Activated T-helper 1 cell treated with Interleukin-2 at 50 U/mL for 16 hours (primary cell): Measurements from ENCODE around the gene MAP3K1.
"Not testable (repeated sequence)": the region's sequence is repeated elsewhere in the genome, so short reads cannot be mapped to it uniquely, and the experiment has no call there.

Experiments used
- DNase-seq: peaks from one replicate; pipeline ENCODE4 v3.0.0-alpha.2; 2020; ENCODE audit warnings: low read depth

Gene MAP3K1

GRCh38 chr5:56816546-56817081 lies 1.3 kb downstream of the MAP3K1 start:
- peak; percentile 46 for DNase-seq

GRCh38 chr5:56817263-56818014 lies 2.1 kb downstream of the MAP3K1 start:
- DNase-seq = no peak

GRCh38 chr5:56818450-56819037 lies 3.2 kb downstream of the MAP3K1 start:
- no peak for DNase-seq

- no peak for DNase-seq
Observed at GRCh38 chr5:56819060-56819881, 3.9 kb downstream of the MAP3K1 start.

GRCh38 chr5:56821868-56822267 lies 6.5 kb downstream of the MAP3K1 start:
- not testable (repeated sequence) for DNase-seq

GRCh38 chr5:56822981-56823380 lies 7.6 kb downstream of the MAP3K1 start:
- no peak for DNase-seq

GRCh38 chr5:56824019-56824418 lies 8.7 kb downstream of the MAP3K1 start:
- no peak for DNase-seq

GRCh38 chr5:56825222-56825824 lies 10.0 kb downstream of the MAP3K1 start:
- no peak for DNase-seq

- DNase-seq = no peak
Observed at GRCh38 chr5:56827049-56827448, 11.7 kb downstream of the MAP3K1 start.

- no peak for DNase-seq
Observed at GRCh38 chr5:56827924-56828323, 12.6 kb downstream of the MAP3K1 start.

- peak; percentile 37 for DNase-seq
Observed at GRCh38 chr5:56829137-56829908, 14.0 kb downstream of the MAP3K1 start.

- no peak for DNase-seq
Observed at GRCh38 chr5:56831773-56832172, 16.4 kb downstream of the MAP3K1 start.

- DNase-seq = no peak
Observed at GRCh38 chr5:56833325-56833724, 18.0 kb downstream of the MAP3K1 start.

- no peak for DNase-seq
Observed at GRCh38 chr5:56837381-56837780, 22.0 kb downstream of the MAP3K1 start.

GRCh38 chr5:56837956-56838355 lies 22.6 kb downstream of the MAP3K1 start:
- no peak for DNase-seq

GRCh38 chr5:56838409-56839039 lies 23.2 kb downstream of the MAP3K1 start:
- DNase-seq = no peak

GRCh38 chr5:56839062-56839461 lies 23.7 kb downstream of the MAP3K1 start:
- DNase-seq = no peak

- DNase-seq = no peak
Observed at GRCh38 chr5:56840597-56840996, 25.2 kb downstream of the MAP3K1 start.

GRCh38 chr5:56845277-56845676 lies 29.9 kb downstream of the MAP3K1 start:
- no peak for DNase-seq

GRCh38 chr5:56845904-56846480 lies 30.6 kb downstream of the MAP3K1 start:
- no peak for DNase-seq

GRCh38 chr5:56848206-56848605 lies 32.9 kb downstream of the MAP3K1 start:
- DNase-seq = no peak
